ENCODE results near the gene CLCN7. TPM values are rescaled to one million over a fixed set of nuclear protein-coding genes. Genes with fewer than 3 reads are reported as not detected.

CLCN7 gene
- total RNA-seq, 2 donors from 2014 or later = 35.8 to 52.6 TPM

DNA sequence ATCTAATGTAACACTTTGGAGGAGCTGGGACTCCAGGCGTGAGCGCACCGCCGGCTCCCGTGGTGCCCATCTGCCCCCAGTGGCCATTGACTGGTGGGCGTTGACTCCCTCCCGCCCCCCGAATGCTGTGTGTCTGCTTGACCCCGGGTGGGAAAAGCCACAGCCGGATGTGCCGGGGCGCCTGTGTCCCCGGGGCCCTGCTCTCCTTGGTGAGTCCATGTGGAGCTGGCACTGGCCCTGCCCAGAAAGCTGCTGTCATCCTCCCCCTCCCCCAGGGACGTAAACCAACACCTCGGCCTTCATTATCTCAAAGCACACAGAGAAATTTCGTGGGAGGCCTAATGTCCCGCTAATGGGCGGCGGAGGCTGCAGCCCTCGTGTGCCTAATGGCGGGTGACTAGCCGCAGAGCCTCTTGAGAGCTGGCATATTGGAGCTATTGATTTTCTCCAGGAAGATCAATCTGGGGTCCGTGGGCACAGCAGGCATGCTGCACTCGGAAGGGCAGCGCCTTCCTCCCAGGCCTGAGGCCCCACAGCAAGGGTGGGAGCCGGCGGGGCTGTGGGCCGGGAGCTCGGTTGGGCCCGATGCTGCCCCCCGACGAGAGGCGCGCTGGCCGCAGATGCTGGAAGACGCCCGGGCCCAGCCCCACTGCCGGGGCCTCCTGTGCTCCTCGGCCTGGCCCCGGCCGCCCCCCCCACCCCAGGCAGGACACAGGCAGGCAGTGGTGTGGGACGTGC, 47.9 kb downstream of the CLCN7 start:
- DNase-seq (ENCODE audit: low spot score) = no peak

DNA sequence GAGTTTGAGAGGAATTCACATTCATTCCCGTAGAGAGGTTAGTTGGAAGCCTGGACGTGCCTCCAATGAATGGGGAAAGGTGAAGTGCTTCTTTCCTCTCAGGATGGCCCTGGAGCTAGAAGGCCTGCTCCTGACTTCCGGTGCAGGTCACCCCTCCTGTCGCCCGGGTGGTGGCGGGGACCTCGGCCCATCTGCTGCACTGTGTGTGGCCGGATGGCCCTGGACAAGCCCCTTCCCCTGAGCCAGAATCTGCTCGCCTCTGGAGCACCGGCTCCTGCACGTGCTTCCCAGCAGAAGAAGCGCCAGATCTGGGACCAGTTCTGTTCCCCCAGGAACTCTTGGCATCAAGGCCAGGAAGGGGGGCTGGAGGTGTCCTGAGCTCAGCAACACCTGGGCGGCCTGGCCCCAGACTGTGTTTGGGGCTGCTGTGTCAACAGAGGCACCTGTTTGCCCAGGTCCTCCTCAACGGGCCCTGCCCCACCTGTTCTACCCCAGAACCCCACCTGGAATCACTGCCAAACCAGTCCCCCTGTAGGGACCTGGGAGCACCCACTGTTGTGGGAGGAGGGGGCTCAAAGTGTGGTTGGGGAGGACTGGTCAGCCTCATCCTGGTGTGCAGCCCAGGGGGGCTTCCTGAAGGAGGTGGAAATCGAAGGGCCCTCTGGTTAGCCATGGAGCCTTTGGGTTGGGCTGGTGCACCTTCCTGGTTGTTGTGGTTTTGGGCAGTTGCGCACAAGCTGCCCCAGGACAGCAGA, 49.0 kb downstream of the CLCN7 start:
- DNase-seq (ENCODE audit: low spot score) = no peak
- intact Hi-C loops (cut with DNase I) = no loop called here

More for the DNA sequence above, 47.9 kb downstream of the CLCN7 start:
- intact Hi-C loops (cut with DNase I) = no loop called here

DNA sequence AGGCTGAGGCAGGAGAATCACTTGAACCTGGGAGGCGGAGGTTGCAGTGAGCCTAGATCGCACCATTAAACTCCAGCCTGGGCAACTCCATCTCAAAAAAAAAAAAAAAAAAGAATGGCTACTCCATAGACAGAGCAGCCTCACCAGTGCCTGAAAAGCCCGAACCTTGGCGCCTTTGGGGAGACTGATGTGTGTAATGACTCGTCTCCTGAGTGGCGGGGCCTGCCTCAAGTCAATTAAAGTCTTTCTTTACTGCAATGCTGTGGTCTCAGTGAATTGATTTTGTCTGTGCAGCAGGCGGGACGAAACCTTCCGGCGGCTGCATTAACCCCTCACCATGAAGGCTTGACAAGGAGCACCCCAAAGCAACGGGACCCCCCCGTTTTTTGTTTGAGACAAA, 50.8 kb downstream of the CLCN7 start:
- intact Hi-C loops (cut with DNase I) = no loop called here
- no peak for DNase-seq (ENCODE audit: low spot score)

DNA sequence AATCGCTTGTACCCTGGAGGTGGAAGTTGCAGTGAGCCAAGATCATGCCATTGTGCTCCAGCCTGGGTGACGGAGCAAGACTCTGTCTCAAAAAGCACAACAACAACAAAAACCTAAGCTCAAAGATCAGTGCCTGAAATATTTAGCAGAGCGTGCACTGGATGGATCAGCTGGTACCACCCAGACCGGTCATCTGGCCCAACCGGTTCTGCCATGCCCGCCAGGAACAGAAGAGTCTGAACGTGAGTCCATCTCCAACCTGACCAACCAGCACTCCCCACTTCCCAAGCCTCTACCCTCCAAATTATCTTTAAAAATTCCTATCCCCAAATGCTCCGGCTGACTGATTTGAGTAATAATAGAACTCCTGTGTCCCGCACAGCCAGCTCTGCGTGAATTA, 52.8 kb downstream of the CLCN7 start:
- intact Hi-C loops (cut with DNase I) = no loop called here
- no peak for DNase-seq (ENCODE audit: low spot score)

DNA sequence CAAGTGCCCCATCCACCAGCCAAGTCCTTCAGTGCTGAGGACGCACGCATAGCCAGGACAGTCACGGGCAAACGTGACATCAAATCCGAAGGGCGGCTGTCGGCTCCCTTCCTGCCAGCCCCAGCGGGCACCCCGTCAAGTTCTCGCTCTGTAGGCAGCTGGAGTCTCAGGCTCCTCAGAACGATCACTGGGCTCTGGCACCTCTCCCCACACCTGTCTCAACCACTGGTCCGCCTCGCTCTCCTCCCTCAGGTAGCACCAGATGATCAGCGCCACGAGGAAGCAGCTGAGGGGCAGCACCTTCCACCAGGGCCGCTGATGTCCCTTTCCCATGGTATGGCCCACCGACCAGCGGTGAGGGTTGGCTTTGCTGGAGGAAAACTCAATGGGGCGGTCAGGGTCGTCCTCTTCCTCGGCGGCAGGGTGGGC, 54.7 kb downstream of the CLCN7 start:
- DNase-seq (ENCODE audit: low spot score) = no peak
- intact Hi-C loops (cut with DNase I) = no loop called here

DNA sequence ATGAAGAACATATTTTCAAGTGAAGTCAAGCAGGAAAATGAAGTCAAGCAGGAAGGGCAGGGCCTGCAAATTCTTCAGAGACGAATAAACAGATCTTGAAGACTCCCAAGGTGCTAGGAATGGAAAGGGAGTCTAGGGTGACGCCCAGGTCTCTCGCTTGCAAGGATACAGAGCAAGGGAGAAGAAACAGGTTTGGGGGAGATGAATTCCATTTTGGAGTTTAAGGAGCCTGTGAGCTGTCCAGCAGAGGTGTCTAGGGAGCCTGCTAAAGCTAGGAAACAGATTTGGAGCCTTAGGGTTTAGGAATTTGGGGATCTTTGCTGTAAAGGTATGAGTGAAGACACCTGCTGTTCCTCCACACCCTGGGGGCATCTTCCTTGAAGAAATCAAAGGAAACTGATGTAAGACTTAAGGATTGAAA, 58.3 kb downstream of the CLCN7 start:
- intact Hi-C loops (cut with DNase I) = loop anchor here (10.0 kb wide), 2 partner anchors 52 to 118 kb away; partner anchors contain the start of gene TMEM204 (in 1 of the 2)
- no peak for DNase-seq (ENCODE audit: low spot score)

DNA sequence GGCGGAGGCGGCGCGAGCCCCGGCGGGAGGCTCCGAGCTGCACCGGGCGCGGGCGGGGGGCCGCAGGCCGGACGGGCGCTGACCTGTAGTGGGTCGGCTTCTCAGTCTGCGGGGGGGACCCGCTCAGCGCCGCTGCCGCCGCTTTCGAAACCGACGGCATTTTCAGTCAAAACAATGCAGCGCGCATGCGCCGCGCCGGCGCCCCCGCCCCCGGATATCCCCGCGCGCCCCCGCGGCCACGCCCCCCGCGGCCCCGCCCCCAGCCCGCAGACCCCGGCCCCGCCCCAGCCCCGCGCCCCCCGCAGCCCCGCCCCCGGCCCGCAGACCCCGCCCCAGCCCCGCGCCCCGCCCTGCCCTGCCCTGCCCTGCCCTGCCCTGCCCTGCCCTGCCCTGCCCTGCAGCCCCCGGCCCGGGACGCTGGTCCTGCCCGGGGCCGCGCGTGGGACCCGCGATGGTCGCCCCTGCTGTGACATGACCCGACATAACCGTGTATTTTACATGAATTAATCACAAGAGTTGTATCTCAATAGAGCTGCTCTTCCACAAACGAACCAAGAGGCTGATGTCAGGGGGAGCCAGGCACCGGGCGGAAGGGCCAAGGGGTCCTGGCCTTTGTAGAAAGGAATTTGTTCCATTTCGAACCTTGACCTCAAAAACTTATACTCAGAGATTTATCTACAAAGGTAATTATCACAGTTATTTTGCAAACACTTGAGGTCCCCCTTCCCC, 60.1 kb downstream of the CLCN7 start, which contains the start of gene UNKL:
Gene UNKL (minus strand): TSS at position 173 of the 729 bp plus-strand sequence. CDS start 13 bp downstream, at position 160.
- peak; percentile 92 for DNase-seq (ENCODE audit: low spot score)
- intact Hi-C loops (cut with DNase I) = loop anchor here (10.0 kb wide), 2 partner anchors 50 to 120 kb away; partner anchors contain the start of gene TMEM204 (in 1 of the 2)

DNA sequence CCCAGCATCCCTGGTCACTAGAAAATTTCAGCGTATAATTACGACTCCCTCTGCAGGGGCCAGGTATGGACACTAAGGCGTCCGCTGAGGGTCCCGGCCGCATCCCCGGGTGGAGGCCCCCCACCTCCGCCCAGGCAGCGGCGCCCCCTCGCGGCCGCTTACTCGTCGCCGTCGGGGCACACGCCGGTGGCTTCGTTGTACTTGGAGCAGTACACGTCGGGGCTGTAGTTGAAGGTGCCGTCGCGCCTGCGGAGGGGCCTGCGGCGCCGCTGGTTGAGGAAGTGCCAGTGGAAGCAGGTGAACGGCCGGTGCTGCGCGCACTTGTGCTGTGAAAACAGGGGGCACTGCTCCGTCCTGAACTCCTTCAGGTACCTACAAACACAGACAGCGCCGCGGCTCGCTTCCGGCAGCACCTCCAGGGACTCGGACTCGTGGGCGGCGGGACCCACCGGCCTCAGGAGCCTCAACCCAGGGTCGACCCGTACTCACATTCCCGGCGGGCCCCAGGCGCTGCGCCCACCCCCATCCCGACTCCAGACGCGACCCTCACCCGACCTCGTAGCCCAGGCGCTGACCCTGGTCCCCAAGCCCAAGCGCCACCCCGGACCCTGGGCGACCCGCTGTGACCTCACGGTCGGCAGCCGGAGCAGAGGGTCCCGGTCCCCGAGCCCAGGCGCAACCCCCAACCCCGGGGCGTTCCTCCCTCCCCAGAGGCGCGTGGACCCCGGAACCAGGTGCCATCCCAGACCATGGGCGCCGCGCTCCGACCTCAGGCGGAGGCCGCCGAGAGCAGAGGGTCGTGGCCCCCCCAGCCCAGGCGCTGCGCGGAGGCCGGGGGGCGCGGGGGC, 60.9 kb downstream of the CLCN7 start:
- intact Hi-C loops (cut with DNase I) = loop anchor here (10.0 kb wide), 2 partner anchors 49 to 121 kb away; partner anchors contain the start of gene TMEM204 (in 1 of the 2)
- no peak for DNase-seq (ENCODE audit: low spot score)

DNA sequence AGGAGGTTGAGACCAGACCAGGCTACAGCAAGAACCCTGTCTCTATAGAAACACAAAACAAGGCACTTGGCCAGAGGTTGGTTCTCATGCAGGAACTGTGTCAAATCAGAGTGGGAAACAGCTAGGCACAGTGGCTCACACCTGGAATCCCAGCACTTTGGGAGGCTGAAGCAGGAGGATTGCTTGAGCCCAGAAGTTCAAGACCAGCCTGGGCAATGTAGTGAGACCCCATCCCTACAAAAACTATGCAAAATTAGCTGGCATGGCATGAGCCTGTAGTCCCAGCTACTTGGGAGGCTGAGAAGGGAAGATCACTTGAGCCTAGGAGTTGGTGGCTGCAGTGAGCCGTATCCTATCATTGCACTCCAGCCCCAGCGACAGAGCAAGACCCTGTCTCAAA, 62.0 kb downstream of the CLCN7 start:
- intact Hi-C loops (cut with DNase I) = loop anchor here (10.0 kb wide), 2 partner anchors 48 to 122 kb away; partner anchors contain the start of gene TMEM204 (in 1 of the 2)
- DNase-seq (ENCODE audit: low spot score) = no peak

DNA sequence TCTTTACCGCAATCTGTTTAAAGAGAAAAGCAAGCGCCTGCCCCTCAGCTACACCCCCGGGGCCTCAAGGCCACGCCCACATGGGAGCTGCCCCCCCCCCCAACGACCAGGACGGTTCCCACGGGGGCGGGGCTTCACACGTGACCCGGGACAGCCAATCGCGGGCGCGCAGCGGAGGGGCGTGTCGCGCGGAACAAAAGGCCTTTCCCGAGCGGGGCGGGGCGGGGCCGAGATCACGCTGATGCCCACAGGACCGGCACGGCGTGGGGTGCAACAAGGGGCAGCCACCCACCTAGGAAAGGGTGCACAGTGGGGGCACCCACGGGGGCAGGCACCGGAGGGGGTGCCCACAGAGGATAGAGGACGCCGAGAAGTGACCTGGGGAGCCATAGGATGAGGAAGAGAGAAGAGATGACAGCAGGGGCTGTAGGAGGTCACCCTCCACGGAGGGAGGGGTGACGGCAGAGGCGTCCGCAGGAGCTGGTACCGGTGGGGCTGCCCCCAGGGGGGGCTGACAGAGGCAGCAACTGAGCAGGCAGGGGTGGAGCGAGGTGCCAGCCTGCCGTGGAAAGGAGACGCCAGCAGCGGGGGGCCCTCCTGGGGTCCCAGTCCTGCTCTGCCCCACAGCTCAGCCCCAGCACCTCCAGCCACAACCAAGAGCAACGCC, 66.5 kb downstream of the CLCN7 start:
- peak; percentile 98 for DNase-seq (ENCODE audit: low spot score)
- intact Hi-C loops (cut with DNase I) = no loop called here

DNA sequence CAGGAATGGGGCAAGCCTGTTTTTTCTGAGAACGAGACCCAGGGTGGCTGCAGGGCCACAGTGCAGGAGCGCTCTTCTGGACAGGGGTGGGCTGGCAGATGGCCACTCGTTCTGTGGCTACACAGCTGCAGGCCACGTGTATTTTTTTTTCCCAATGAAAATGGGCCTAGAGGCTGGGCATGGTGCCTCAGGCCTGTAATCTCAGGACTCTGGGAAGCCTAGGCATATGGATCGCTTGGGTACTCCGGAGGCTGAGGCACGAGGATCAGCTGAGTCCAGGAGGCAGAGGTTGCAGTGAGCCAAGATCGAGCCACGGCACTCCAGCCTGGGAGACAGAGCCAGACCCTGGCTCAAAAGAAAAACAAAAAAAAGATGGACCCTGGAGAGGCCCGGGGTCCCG, 67.1 kb downstream of the CLCN7 start:
- peak; percentile 75 for DNase-seq (ENCODE audit: low spot score)
- intact Hi-C loops (cut with DNase I) = no loop called here

DNA sequence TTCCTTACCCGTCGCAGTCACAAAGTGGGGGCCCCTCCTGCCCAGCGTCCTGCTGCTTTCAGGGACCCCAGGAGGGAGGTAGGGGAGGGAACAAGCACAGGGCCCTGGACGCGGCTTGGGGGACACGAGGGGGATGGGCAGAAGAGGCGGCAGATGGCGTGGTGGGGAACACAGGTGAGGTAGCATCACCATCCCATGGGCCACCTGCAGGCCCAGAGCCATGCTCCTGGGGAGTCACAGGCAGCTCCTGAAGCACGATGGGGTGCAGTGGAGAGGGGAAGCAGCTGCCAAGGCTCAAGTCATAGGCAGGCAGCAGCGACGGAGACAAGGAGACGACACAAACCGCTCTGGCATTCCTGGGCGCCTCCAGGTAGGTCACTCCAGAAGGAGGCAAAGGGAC, 71.1 kb downstream of the CLCN7 start:
- no peak for DNase-seq (ENCODE audit: low spot score)
- intact Hi-C loops (cut with DNase I) = no loop called here

DNA sequence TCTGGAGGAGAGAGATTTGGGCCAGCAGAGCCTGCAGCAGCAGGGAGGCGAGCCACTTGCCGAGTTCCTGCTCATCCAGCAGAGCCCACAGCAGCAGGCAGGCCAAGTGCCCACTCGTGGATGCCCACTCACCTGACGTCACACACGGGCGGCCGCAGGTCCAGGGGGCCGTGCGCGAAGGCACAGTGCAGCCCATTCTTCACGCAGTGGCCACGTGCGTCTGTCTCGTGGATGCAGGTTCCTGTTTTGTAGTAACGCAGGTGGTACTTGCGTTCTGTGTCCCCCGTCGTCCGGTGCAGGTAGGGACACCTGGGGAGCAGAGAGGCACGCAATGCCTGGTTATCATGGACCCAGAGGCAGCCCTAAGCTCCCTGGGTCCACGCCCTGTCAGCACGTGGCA, 71.8 kb downstream of the CLCN7 start:
- intact Hi-C loops (cut with DNase I) = no loop called here
- no peak for DNase-seq (ENCODE audit: low spot score)

DNA sequence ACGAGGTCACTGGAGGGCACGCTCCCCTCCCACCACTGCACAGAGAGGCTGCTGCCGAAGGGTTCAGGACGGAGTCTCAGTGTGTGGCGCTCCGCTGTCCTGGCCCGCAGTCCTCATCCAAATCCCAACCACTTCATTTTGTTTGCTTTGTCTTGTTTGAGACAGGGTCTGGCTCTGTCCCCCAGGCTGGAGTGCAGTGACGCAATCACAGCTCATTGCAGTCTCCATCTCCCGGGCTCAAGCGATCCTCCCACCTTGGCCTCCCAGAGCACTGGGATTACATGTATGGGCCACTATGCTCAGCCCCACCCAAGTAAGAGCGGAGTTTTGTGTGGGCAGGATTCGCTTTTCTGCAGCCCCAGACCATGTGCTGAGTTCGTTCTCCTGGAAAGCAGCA, 73.1 kb downstream of the CLCN7 start:
- intact Hi-C loops (cut with DNase I) = no loop called here
- no peak for DNase-seq (ENCODE audit: low spot score)

DNA sequence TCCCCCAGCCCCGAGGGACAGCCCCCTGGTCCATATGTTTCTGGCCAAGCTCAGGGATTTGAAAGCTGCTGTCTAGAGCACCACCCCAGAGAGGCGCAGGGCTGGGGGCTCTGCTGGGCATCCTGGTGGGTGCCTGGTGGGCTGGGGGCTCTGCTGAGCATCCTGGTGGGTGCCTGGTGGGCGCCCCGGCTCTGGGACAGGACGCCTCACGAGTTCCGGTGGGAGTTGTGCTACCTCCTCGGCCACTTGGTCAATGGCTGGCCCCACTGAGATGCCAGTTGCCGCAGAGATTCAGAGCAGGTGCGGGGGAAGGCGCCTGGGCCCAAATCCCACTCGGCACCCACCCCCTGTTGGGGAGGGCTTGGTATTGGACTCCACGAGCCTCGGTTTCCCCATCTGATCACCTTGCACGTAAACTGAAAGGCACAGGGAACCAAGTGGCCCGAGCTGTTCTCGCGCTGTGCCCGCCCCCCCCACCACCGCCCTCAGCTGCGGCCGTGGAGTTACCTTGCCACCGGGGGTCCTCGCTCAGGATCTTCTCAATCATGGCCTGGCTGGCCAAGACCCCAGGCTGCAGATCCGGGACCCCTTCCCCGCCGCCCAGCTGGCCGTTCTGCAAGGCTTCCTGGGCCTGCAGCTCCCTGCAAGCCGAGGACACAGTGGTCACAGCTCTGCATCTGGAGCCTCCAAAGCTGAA, 73.6 kb downstream of the CLCN7 start:
- DNase-seq (ENCODE audit: low spot score) = no peak
- intact Hi-C loops (cut with DNase I) = no loop called here

DNA sequence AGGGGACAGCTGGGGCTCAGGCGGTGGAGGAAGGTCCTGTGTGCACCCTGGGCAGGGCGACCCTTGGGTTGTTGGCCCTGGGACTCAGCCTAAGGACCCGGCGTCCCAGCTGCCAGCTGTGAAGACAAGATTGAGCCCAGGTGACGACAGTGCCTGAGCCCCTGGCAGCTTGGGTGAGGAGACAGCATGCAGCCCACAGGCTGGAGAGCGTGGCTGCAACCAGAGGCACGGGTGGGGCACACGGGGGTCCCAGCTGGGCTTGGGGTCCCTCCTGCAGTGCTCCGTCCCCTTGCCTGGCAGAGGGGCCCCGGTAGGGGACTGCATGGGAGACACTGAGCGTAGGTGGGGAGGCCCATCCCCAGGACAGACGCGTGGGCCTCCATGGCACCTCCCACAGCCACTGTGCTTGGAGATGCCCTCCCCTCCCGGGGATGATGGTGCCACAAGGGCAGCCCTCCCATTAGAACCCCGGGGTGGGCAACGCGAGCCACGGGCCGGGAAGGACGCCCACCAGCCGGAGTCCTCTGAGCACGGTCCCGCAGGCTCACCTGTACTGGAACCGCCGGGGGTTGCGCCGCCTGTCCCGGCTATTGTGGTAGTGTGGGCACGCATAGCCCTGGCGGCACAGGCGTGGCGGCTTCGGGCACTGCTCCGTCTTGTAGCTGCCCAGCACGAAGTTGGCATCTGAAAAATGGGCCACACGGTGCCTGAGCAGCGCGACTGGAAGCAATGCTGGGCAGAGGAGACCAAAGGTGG, 75.8 kb downstream of the CLCN7 start:
- DNase-seq (ENCODE audit: low spot score) = no peak
- intact Hi-C loops (cut with DNase I) = no loop called here

DNA sequence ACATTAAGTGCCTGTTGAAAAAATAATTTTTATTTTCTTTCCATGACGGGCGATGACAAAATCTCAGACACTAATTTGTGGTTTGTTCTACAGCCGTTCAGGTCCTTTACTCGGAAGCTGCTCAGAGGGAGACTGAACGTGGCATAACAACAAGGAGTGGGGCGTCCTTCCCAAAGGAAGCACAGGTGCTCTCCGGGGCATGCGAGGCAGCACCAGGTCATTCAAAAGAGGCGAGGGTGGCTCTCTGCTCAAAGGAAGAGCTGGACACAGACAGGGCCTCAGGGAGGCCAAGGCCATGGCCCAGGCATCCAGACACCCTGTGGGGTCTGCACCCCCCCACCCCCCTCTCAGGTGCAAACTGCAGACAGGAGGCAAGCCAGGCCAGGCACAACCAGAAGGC, 76.5 kb downstream of the CLCN7 start:
- intact Hi-C loops (cut with DNase I) = no loop called here
- DNase-seq (ENCODE audit: low spot score) = no peak
